SU-DHL-6 (cell line): ENCODE measurements around the gene CCDC106.

Experiments used
- H2AFZ ChIP-seq: fragments of 200-600 bp; sonication (generic); 2 replicates; pipeline ENCODE4 v1.6.1; 2014; ENCODE audit warnings: low read depth, mild to moderate bottlenecking, moderate library complexity, mixed read lengths, antibody characterized with exemption, low read length; ENCODE audit not compliant: severe bottlenecking
- H3F3A ChIP-seq: fragments of 200-600 bp; shearing (Covaris generic); 2 replicates; pipeline ENCODE4 v1.6.0; 2016; ENCODE audit warnings: antibody characterized with exemption, mild to moderate bottlenecking; ENCODE audit not compliant: insufficient read depth
- H3K27ac ChIP-seq: fragments of 200-600 bp; sonication (generic); 2 replicates; pipeline ENCODE4 v1.5.1; 2016; ENCODE audit warnings: low read depth, mild to moderate bottlenecking, low read length, moderate library complexity, mixed read lengths
- H3K27me3 ChIP-seq: fragments of 200-600 bp; sonication (generic), shearing (Covaris generic); 2 replicates; pipeline ENCODE4 v1.6.0; 2014; ENCODE audit warnings: mild to moderate bottlenecking, low read length
- H3K36me3 ChIP-seq: fragments of 200-600 bp; sonication (generic); 2 replicates; pipeline ENCODE4 v1.6.1; 2014; ENCODE audit warnings: mild to moderate bottlenecking, low read length, mixed read lengths
- H3K4me2 ChIP-seq: fragments of 300-600, 200-600 bp; shearing (Covaris generic), sonication (generic); 2 replicates; pipeline ENCODE4 v1.6.0; 2014; ENCODE audit warnings: low read length, low read depth, mild to moderate bottlenecking; ENCODE audit not compliant: poor library complexity, severe bottlenecking
- H3K4me3 ChIP-seq: fragments of 200-600 bp; sonication (generic); 2 replicates; pipeline ENCODE4 v1.5.1; 2014; ENCODE audit warnings: antibody characterized with exemption, low read length, mild to moderate bottlenecking, mixed read lengths; ENCODE audit not compliant: insufficient read depth, poor library complexity, severe bottlenecking
- H3K79me2 ChIP-seq: fragments of 200-600 bp; sonication (generic); 2 replicates; pipeline ENCODE4 v1.6.1; 2014; ENCODE audit warnings: mild to moderate bottlenecking, low read length, moderate library complexity; ENCODE audit not compliant: insufficient read depth
- H3K9ac ChIP-seq: fragments of 200-600 bp; sonication (generic); 2 replicates; pipeline ENCODE4 v1.7.0; 2014; ENCODE audit warnings: mild to moderate bottlenecking, low read length
- H3K9me2 ChIP-seq: fragments of 200-600 bp; sonication (generic); replicated peaks from 2 replicates; pipeline ENCODE4 v1.6.1; 2014; ENCODE audit warnings: low read length; ENCODE audit not compliant: insufficient read depth
- H3K9me3 ChIP-seq: fragments of 200-600 bp; sonication (generic); 2 replicates; pipeline ENCODE4 v1.6.1; 2014; ENCODE audit warnings: low read length, mixed read lengths; ENCODE audit not compliant: insufficient read depth
- H4K20me1 ChIP-seq: fragments of 200-600 bp; sonication (generic); 2 replicates; pipeline ENCODE4 v1.6.1; 2014; ENCODE audit warnings: low read depth, mild to moderate bottlenecking, antibody characterized with exemption, low read length, moderate library complexity, mixed read lengths
- EZH2phosphoT487 ChIP-seq: fragments of 200-600 bp; sonication (generic), shearing (Covaris generic); conservative IDR thresholded peaks from 2 replicates; pipeline ENCODE4 v1.6.1; 2018; ENCODE audit warnings: mild to moderate bottlenecking, antibody characterized with exemption, low read length, moderate library complexity, mixed read lengths
- TF ChIP-seq, protein P1 (sequence below): fragments of 200-600 bp; sonication (generic); IDR thresholded peaks from one replicate; pipeline ENCODE4 v1.5.1; 2017; ENCODE audit warnings: antibody characterized with exemption, mild to moderate bottlenecking, low read length, moderate library complexity; ENCODE audit not compliant: insufficient read depth, poor library complexity, severe bottlenecking

Gene CCDC106

DNA sequence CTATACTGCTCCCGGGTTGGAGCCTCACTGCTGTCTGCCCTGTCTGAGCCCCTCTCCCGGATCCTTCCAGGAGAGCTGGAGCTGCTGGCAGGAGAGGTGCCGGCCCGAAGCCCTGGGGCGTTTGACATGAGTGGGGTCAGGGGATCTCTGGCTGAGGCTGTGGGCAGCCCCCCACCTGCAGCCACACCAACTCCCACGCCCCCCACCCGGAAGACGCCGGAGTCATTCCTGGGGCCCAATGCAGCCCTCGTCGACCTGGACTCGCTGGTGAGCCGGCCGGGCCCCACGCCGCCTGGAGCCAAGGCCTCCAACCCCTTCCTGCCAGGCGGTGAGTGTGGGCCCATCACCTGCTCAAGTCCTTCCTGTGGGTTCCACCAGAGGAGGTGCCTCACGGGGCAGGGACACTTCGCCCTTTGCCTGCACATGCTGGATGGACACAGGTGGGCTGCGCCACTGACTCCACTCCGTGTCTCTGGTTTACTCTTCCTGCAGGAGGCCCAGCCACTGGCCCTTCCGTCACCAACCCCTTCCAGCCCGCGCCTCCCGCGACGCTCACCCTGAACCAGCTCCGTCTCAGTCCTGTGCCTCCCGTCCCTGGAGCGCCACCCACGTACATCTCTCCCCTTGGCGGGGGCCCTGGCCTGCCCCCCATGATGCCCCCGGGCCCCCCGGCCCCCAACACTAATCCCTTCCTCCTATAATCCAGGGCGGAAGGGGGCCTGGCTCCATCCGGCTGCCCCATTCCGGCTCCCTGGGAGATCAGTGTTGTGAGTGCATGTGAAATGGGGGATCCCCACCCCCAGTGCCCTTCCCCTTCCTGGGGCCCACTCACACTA is 46.9 kb downstream of the CCDC106 start:
- Histone ChIP-seq H3K4me3 (no peak overlapping the region), H3K27ac (no peak overlapping the region), H3K79me2 (no peaks in the 10 kb centered on the region), H3K9me3 (no peaks in the 10 kb centered on the region), H3K9ac (no peak overlapping the region), H3K27me3 (no peaks in the 10 kb centered on the region), H2AFZ (no peak overlapping the region), H3K9me2 (no peaks in the 10 kb centered on the region), H4K20me1 (no peaks in the 10 kb centered on the region), H3K36me3 (no peaks in the 10 kb centered on the region), H3F3A (no peaks in the 10 kb centered on the region), H3K4me2 (no peak overlapping the region)
- TF ChIP-seq, protein P1, sequence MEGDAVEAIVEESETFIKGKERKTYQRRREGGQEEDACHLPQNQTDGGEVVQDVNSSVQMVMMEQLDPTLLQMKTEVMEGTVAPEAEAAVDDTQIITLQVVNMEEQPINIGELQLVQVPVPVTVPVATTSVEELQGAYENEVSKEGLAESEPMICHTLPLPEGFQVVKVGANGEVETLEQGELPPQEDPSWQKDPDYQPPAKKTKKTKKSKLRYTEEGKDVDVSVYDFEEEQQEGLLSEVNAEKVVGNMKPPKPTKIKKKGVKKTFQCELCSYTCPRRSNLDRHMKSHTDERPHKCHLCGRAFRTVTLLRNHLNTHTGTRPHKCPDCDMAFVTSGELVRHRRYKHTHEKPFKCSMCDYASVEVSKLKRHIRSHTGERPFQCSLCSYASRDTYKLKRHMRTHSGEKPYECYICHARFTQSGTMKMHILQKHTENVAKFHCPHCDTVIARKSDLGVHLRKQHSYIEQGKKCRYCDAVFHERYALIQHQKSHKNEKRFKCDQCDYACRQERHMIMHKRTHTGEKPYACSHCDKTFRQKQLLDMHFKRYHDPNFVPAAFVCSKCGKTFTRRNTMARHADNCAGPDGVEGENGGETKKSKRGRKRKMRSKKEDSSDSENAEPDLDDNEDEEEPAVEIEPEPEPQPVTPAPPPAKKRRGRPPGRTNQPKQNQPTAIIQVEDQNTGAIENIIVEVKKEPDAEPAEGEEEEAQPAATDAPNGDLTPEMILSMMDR = no peak
- no peak for TF ChIP-seq EZH2phosphoT487

DNA sequence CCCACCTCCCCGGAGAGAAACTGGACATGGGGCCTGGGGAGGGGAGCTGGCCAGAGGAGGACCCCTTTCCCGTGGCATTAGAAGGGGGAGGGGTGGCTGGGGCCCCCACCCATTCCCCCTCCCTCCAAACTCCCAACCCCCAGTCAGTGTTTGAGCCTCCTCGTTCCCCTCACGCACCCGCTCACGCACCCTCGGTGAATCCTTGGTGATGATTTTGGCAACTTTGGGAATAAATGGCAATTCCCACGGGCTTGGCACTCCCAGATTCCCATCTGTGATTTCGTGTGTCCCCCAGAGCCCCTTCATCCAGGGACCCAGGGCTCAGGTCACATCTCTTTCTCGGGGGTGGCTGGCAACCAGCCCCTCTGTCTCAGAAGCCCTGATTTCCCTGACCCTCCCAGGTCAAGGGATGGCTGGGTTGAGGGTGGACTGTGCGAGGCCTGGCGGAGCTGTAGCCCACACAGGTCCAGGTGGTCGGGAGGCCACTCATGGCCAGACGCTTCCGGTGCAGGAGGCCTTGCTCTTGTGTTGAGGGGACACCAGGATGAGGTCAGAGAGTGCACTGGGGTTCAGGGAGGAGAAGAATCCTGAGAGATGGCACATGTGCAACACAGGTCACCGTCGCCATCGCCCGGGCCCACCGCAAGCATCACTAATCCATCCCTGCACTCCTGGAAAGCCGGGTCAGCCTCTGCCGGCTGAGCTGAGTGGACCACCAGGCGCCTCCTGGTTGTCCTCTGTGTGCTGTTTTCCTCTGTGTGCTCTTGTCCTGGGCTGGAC is 47.7 kb downstream of the CCDC106 start:
- no peaks in the 10 kb centered on the region for H3K27me3 ChIP-seq
- H3F3A ChIP-seq = no peaks in the 10 kb centered on the region
- H3K9me2 ChIP-seq = no peaks in the 10 kb centered on the region
- no peak overlapping the region for H2AFZ ChIP-seq
- H3K36me3 ChIP-seq = no peaks in the 10 kb centered on the region
- no peaks in the 10 kb centered on the region for H3K9me3 ChIP-seq
- no peak overlapping the region for H3K4me3 ChIP-seq
- no peak overlapping the region for H3K9ac ChIP-seq
- TF ChIP-seq, protein P1 = no peak
- TF ChIP-seq EZH2phosphoT487 = no peak
- H3K4me2 ChIP-seq = no peak overlapping the region
- no peaks in the 10 kb centered on the region for H4K20me1 ChIP-seq
- no peak overlapping the region for H3K27ac ChIP-seq
- no peaks in the 10 kb centered on the region for H3K79me2 ChIP-seq

DNA sequence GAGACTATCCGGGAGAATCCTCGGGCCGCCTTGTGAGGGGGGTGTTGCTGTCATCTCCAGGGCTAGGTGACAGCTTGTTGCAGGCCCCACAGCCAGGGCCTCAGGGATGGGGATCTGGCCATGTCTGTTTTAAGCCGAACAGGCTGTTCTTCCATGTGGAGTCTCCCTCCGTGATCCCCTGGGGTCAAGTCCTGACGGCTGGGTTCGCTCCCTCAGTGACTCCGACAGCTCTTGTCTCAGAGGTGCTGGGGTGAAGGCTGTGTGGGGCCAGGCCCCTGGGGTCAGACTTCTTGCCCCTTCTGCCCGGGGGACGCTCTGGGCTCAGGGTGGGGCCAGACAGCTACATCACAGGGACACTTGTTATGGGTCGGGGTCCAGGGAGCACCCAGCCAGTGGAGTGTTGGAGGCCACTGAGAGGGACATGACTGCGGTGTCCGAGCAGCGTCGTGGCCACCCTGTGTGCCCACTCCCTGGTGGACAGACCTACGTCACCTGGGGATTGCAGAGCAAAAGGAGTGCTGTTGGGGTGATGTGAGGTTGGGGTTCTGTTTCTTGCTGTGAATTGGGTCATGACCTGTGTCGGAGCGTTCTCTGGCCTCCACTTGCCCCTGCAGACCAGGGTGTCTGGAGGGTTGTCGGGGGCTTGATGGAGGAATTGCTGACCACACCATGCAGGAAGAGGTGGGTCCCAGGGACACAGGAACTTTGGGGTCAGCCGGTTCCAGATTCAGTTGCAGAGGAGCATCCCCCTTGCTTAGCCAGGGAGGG is 48.5 kb downstream of the CCDC106 start:
- H3K9ac ChIP-seq = no peak overlapping the region
- H3K79me2 ChIP-seq = no peaks in the 10 kb centered on the region
- no peak overlapping the region for H3K4me3 ChIP-seq
- no peaks in the 10 kb centered on the region for H3K9me3 ChIP-seq
- H3F3A ChIP-seq = no peaks in the 10 kb centered on the region
- no peak for TF ChIP-seq EZH2phosphoT487
- TF ChIP-seq, protein P1 = no peak
- no peaks in the 10 kb centered on the region for H3K27me3 ChIP-seq
- H3K27ac ChIP-seq = no peak overlapping the region
- no peak overlapping the region for H3K4me2 ChIP-seq
- no peaks in the 10 kb centered on the region for H3K36me3 ChIP-seq
- H3K9me2 ChIP-seq = no peaks in the 10 kb centered on the region
- no peaks in the 10 kb centered on the region for H4K20me1 ChIP-seq
- no peak overlapping the region for H2AFZ ChIP-seq
